Fibroblast of skin of scalp (primary cell): Measurements from ENCODE around the gene TCF12.
"Not testable (repeated sequence)": the region's sequence is repeated elsewhere in the genome, so short reads cannot be mapped to it uniquely, and the experiment has no call there.

ENCODE experiments used
- DNase-seq: peaks from one replicate; pipeline ENCODE4 v3.0.0-alpha.2; 2013

The TCF12 gene

GRCh38 chr15:56948000-56948763 lies 29.7 kb downstream of the TCF12 start:
- DNase-seq = no peak

GRCh38 chr15:56948764-56949101 lies 30.3 kb downstream of the TCF12 start:
- no peak for DNase-seq

- DNase-seq = no peak
Measured at GRCh38 chr15:56950979-56951378, 32.5 kb downstream of the TCF12 start.

GRCh38 chr15:56953790-56954189 lies 35.3 kb downstream of the TCF12 start:
- DNase-seq = no peak

GRCh38 chr15:56955011-56955410 lies 36.6 kb downstream of the TCF12 start:
- DNase-seq = not testable (repeated sequence)

GRCh38 chr15:56956538-56956937 lies 38.1 kb downstream of the TCF12 start:
- DNase-seq = no peak

- no peak for DNase-seq
Measured at GRCh38 chr15:56957812-56958406, 39.5 kb downstream of the TCF12 start.

- no peak for DNase-seq
Measured at GRCh38 chr15:56959318-56959648, 40.8 kb downstream of the TCF12 start.

GRCh38 chr15:56960116-56960515 lies 41.7 kb downstream of the TCF12 start:
- no peak for DNase-seq

GRCh38 chr15:56963126-56963525 lies 44.7 kb downstream of the TCF12 start:
- peak; percentile 45 for DNase-seq

- DNase-seq = no peak
Measured at GRCh38 chr15:56963710-56964109, 45.3 kb downstream of the TCF12 start.

GRCh38 chr15:56964182-56964581 lies 45.7 kb downstream of the TCF12 start:
- no peak for DNase-seq

GRCh38 chr15:56965231-56966013 lies 47.0 kb downstream of the TCF12 start:
- DNase-seq = no peak

GRCh38 chr15:56967336-56967735 lies 48.9 kb downstream of the TCF12 start:
- DNase-seq = no peak

- DNase-seq = no peak
Measured at GRCh38 chr15:56968256-56968655, 49.8 kb downstream of the TCF12 start.

GRCh38 chr15:56968821-56969220 lies 50.4 kb downstream of the TCF12 start:
- DNase-seq = no peak

GRCh38 chr15:56969265-56969895 lies 50.9 kb downstream of the TCF12 start:
- DNase-seq = no peak

- no peak for DNase-seq
Measured at GRCh38 chr15:56971571-56971970, 53.1 kb downstream of the TCF12 start.

GRCh38 chr15:56972016-56972415 lies 53.6 kb downstream of the TCF12 start:
- DNase-seq = no peak

GRCh38 chr15:56972426-56972825 lies 54.0 kb downstream of the TCF12 start:
- no peak for DNase-seq

GRCh38 chr15:56973463-56973862 lies 55.0 kb downstream of the TCF12 start:
- DNase-seq = no peak

- DNase-seq = no peak
Measured at GRCh38 chr15:56977232-56977631, 58.8 kb downstream of the TCF12 start.

- DNase-seq = peak; percentile 80
Measured at GRCh38 chr15:56978898-56979662, 60.6 kb downstream of the TCF12 start.
